H1 (cell line): ENCODE results near the gene TMEM130. TPM values are rescaled to one million over a fixed set of nuclear protein-coding genes. Genes with fewer than 3 reads are reported as not detected.

Experiments
- ATF2 ChIP-seq: IDR thresholded peaks from 2 replicates; pipeline ENCODE4 v1.6.1; 2012; ENCODE audit warnings: low read length, inconsistent platforms
- ATF3 ChIP-seq: IDR thresholded peaks from 2 replicates; pipeline ENCODE4 v1.6.1; 2011; ENCODE audit warnings: low read depth, mild to moderate bottlenecking, low read length; ENCODE audit not compliant: insufficient read depth
- HDAC2 ChIP-seq, 2 experiments: fragments of 300-600 bp in 1 of 2; sonication (generic) in 1 of 2; IDR thresholded peaks; 2 replicates each; pipeline ENCODE4 v1.6.1; 2011 to 2012; ENCODE audit warnings: low read depth in 2 of 2, low read length in 2 of 2, mild to moderate bottlenecking in 2 of 2, moderate library complexity in 2 of 2, borderline replicate concordance in 1 of 2, inconsistent platforms in 1 of 2
- JUND ChIP-seq: IDR thresholded peaks from 2 replicates; pipeline ENCODE4 v1.6.1; 2011; ENCODE audit warnings: mild to moderate bottlenecking, improper control_type of control experiment, low read length
- polyA plus RNA-seq, 7 experiments: library from polyadenylated mRNA; depleted of rRNA in 3 of 7; stranded (reverse) in 5 of 7; unstranded in 2 of 7; fragments of >200 nt in 5 of 7; fragments of 200-250 nt in 2 of 7; gene quantifications; 1 replicate in 5 of 7; 2 replicates in 1 of 7; 4 replicates in 1 of 7; pipeline versions ENCODE4 v1.2.1 to v1.2.3, GENCODE V29; 2011 to 2013; ENCODE audit warnings: missing spikeins in 2 of 7, mixed read lengths in 2 of 7
- total RNA-seq: library from RNA; stranded (reverse); fragmentation: NEBNext Ultra II Directional; extraction: Animal tissue kit (Norgen Biotek cat#: 25700); gene quantifications from 2 replicates; pipeline ENCODE4 v1.2.1, GENCODE V29; 2021

The TMEM130 gene
- total and polyA plus RNA-seq, 2 of the 8 experiments (the other 6 are each of a cell fraction or from before 2014, with no cell fraction given), result 2.9 to 6.6 TPM

- TF ChIP-seq ATF2, result no peak
- no peak for TF ChIP-seq ATF3
- TF ChIP-seq HDAC2 (IDR thresholded peaks at IDR 0.05; ENCODE audit: borderline replicate concordance in 1 of 2, low read depth in 2 of 2, low read length in 2 of 2), result no peak
- no peak for TF ChIP-seq JUND
These were observed 33.4 kb upstream of the TMEM130 start (continued) for GRCh38 chr7:98903246-98903645.
